ENCODE measurements around the gene TMEM117. TPM values are rescaled to one million over a fixed set of nuclear protein-coding genes. Genes with fewer than 3 reads are reported as not detected.

The TMEM117 gene
- polyA plus RNA-seq, 1 donor (not counting 4 experiments of a cell fraction or from before 2014, with no cell fraction given), result 8.5 TPM

- no peaks in the 10 kb centered on the region for H3K27me3 ChIP-seq (ENCODE audit: control insufficient read depth, extremely low read depth, insufficient read depth, low read length)
- no peak overlapping the region for H3K27ac ChIP-seq (ENCODE audit: control insufficient read depth, insufficient read depth, low read length)
- dilution Hi-C loops (cut with MboI; ENCODE audit: extremely low pct_ligation_motif_present, low sequenced_read_pairs), result no loop called here
- FAIRE-seq (no peak), DNase-seq (ENCODE audit: low read depth, low spot score) (no peak)
- no peaks in the 10 kb centered on the region for H3K79me2 ChIP-seq (ENCODE audit: control insufficient read depth, insufficient read depth, low read length)
- no peaks in the 10 kb centered on the region for H4K20me1 ChIP-seq (ENCODE audit: control insufficient read depth, extremely low read depth, insufficient read depth, low read length)
- TF ChIP-seq EZH2 (IDR thresholded peaks at IDR 0.05; ENCODE audit: low read length) (no peak), CTCF (optimal IDR thresholded peaks at IDR 0.05 in 1 of 3, IDR thresholded peaks at IDR 0.05 in 1 of 3, conservative IDR thresholded peaks at IDR 0.05 in 1 of 3; ENCODE audit: extremely low read depth in 1 of 3, insufficient read depth in 2 of 3, low read length in 3 of 3) (no peak)
- H3K9me3 ChIP-seq (ENCODE audit: control insufficient read depth, low read depth, low read length), result peaks cover 4% of the 10 kb centered on the region
- H3K9me1 ChIP-seq (ENCODE audit: control insufficient read depth, extremely low read depth, insufficient read depth, low read length), result no peaks in the 10 kb centered on the region
- peaks cover 3% of the 10 kb centered on the region for H3K4me1 ChIP-seq (ENCODE audit: control insufficient read depth, extremely low read depth, insufficient read depth, low read length)
- no peaks in the 10 kb centered on the region for H3K36me3 ChIP-seq (ENCODE audit: control insufficient read depth in 2 of 2, extremely low read depth in 1 of 2, insufficient read depth in 2 of 2, low read length in 2 of 2)
- no peak overlapping the region for H3K9ac ChIP-seq (ENCODE audit: control insufficient read depth, extremely low read depth, insufficient read depth, low read length)
- no peak overlapping the region for H3K4me2 ChIP-seq (ENCODE audit: control insufficient read depth, extremely low read depth, insufficient read depth, low read depth, low read length)
- no peak overlapping the region for H2AFZ ChIP-seq (ENCODE audit: control insufficient read depth, low read length)
- no peak overlapping the region for H3K4me3 ChIP-seq (ENCODE audit: control insufficient read depth in 2 of 3, extremely low read depth in 1 of 3, insufficient read depth in 2 of 3, low read depth in 1 of 3, low read length in 3 of 3)
Measured at GRCh38 chr12:44336577-44336976, 500.7 kb downstream of the TMEM117 start.

GRCh38 chr12:44342371-44342770 is 506.5 kb downstream of the TMEM117 start:
- FAIRE-seq, result no peak

More at GRCh38 chr12:44342371-44342770, 506.5 kb downstream of the TMEM117 start:
- no peaks in the 10 kb centered on the region for H3K9me1 ChIP-seq (ENCODE audit: control insufficient read depth, extremely low read depth, insufficient read depth, low read length)
- H3K36me3 ChIP-seq (ENCODE audit: control insufficient read depth in 2 of 2, extremely low read depth in 1 of 2, insufficient read depth in 2 of 2, low read length in 2 of 2), result no peaks in the 10 kb centered on the region
- TF ChIP-seq CTCF (optimal IDR thresholded peaks at IDR 0.05 in 1 of 3, IDR thresholded peaks at IDR 0.05 in 1 of 3, conservative IDR thresholded peaks at IDR 0.05 in 1 of 3; ENCODE audit: extremely low read depth in 1 of 3, insufficient read depth in 2 of 3, low read length in 3 of 3) (no peak), EZH2 (IDR thresholded peaks at IDR 0.05; ENCODE audit: low read length) (no peak)
- H3K27me3 ChIP-seq (ENCODE audit: control insufficient read depth, extremely low read depth, insufficient read depth, low read length), result no peaks in the 10 kb centered on the region
- no peak overlapping the region for H3K9ac ChIP-seq (ENCODE audit: control insufficient read depth, extremely low read depth, insufficient read depth, low read length)
- no peak overlapping the region for H3K27ac ChIP-seq (ENCODE audit: control insufficient read depth, insufficient read depth, low read length)
- H3K4me1 ChIP-seq (ENCODE audit: control insufficient read depth, extremely low read depth, insufficient read depth, low read length), result peaks cover 3% of the 10 kb centered on the region
- no peaks in the 10 kb centered on the region for H3K9me3 ChIP-seq (ENCODE audit: control insufficient read depth, low read depth, low read length)
- dilution Hi-C loops (cut with MboI; ENCODE audit: extremely low pct_ligation_motif_present, low sequenced_read_pairs), result no loop called here
- no peaks in the 10 kb centered on the region for H3K79me2 ChIP-seq (ENCODE audit: control insufficient read depth, insufficient read depth, low read length)
- H3K4me2 ChIP-seq (ENCODE audit: control insufficient read depth, extremely low read depth, insufficient read depth, low read depth, low read length), result no peak overlapping the region
- H4K20me1 ChIP-seq (ENCODE audit: control insufficient read depth, extremely low read depth, insufficient read depth, low read length), result no peaks in the 10 kb centered on the region
- H2AFZ ChIP-seq (ENCODE audit: control insufficient read depth, low read length), result no peak overlapping the region
- H3K4me3 ChIP-seq (ENCODE audit: control insufficient read depth in 2 of 3, extremely low read depth in 1 of 3, insufficient read depth in 2 of 3, low read depth in 1 of 3, low read length in 3 of 3), result no peak overlapping the region
- no peak for DNase-seq (ENCODE audit: low read depth, low spot score)

All from keratinocyte (primary cell).